Measurements from ENCODE around the gene RABL2A.
"Not testable (repeated sequence)": the region's sequence is repeated elsewhere in the genome, so short reads cannot be mapped to it uniquely, and the experiment has no call there.

The RABL2A gene

DNA sequence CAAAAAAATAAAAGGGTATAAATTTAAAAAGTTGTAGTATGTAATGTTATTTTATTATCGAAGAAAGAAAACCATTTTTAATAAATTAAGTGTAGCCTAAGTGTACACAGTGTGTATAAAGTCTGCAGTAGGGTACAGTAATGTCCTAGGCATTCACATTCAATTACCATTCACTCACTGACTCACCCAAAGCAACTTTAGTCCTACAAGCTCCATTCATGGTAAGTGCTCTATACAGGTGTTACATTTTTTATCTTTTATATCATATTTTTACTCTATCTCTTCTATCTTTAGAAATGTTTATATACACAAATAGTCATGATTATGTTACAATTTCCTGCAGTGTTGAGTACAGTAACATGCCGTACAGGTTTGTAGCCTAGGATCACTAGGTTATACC lies 59.5 kb downstream of the RABL2A start:
- no peak for DNase-seq (ENCODE audit: low spot score)

DNA sequence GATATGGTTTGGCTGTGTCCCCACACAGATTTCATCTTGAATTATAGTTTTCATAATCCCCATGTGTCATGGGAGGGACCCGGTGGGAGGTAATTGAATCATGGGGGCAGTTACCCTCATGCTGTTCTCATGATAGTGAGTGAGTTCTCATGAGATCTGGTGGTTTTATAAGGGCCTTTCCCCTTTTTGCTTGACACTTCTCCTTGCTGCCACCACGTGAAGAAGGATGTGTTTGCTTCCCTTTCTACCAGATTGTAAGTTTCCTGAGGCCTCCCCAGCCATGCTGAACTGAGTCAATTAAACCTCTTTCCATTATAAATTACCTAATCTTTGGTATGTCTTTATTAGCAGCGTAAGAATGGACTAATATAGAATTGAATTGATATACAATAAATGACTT lies 63.8 kb downstream of the RABL2A start:
- DNase-seq (ENCODE audit: low spot score) = not testable (repeated sequence)

Data from iPS-NIHi11 (cell line).